Thoracic aorta (tissue), 2 donors: Measurements from ENCODE around the gene CASZ1. TPM values are rescaled to one million over a fixed set of nuclear protein-coding genes. Genes with fewer than 3 reads are reported as not detected.

Source experiments
- ATAC-seq: fragments of 150-250 bp; one replicate; pipeline ENCODE4 v1.8.0; 2017; ENCODE audit warnings: low read depth; ENCODE audit not compliant: insufficient number of reproducible peaks, low FRiP score
- DNase-seq: peaks from one replicate; pipeline ENCODE4 v3.0.0-alpha.2; 2020; ENCODE audit warnings: low spot score
- H3K27ac ChIP-seq, 2 donors: fragments of 200-600 bp; sonication (generic); 1 replicate in 1 of 2; 2 replicates in 1 of 2; pipeline ENCODE4 v1.5.1; 2016; ENCODE audit warnings: mild to moderate bottlenecking in 2 of 2, moderate library complexity in 2 of 2
- H3K27me3 ChIP-seq: fragments of 200-600 bp; sonication (generic); replicated peaks from 2 replicates; pipeline ENCODE4 v1.6.0; 2016; ENCODE audit warnings: mild to moderate bottlenecking; ENCODE audit not compliant: insufficient read depth
- H3K36me3 ChIP-seq: fragments of 200-600 bp; sonication (generic); one replicate; pipeline ENCODE4 v1.5.1; 2016
- H3K4me1 ChIP-seq, 2 donors: fragments of 200-600 bp; sonication (generic); 1 replicate in 1 of 2; 2 replicates in 1 of 2; pipeline versions ENCODE4 v1.5.1 to v1.6.0; 2016; ENCODE audit warnings: low read depth in 2 of 2, mild to moderate bottlenecking in 1 of 2; ENCODE audit not compliant: control insufficient read depth in 1 of 2
- H3K4me3 ChIP-seq: fragments of 200-600 bp; sonication (generic); 2 replicates; pipeline ENCODE4 v1.5.1; 2016; ENCODE audit warnings: mild to moderate bottlenecking
- H3K9me3 ChIP-seq: fragments of 200-600 bp; sonication (generic); 2 replicates; pipeline ENCODE4 v1.5.1; 2016
- total RNA-seq, 2 donors: library from RNA; depleted of rRNA; stranded (reverse); fragments of >200 nt; gene quantifications; one replicate each; pipeline versions ENCODE4 v1.1.0 to v1.2.3, GENCODE V29; 2016
- TF ChIP-seq, protein P1 (sequence below): fragments of 200-600 bp; sonication (generic); IDR thresholded peaks from one replicate; pipeline ENCODE4 v1.5.1; 2019; ENCODE audit warnings: antibody characterized with exemption

CASZ1 gene
- total RNA-seq, 2 donors from 2014 or later: 20.6 to 27.9 TPM

GRCh38 chr1:10721381-10722321 lies 74.8 kb downstream of the CASZ1 start:
- Histone ChIP-seq H3K4me3 (no peak overlapping the region), H3K27me3 (no peaks in the 10 kb centered on the region)

GRCh38 chr1:10720635-10721034 lies 75.8 kb downstream of the CASZ1 start:
- TF ChIP-seq, protein P1, sequence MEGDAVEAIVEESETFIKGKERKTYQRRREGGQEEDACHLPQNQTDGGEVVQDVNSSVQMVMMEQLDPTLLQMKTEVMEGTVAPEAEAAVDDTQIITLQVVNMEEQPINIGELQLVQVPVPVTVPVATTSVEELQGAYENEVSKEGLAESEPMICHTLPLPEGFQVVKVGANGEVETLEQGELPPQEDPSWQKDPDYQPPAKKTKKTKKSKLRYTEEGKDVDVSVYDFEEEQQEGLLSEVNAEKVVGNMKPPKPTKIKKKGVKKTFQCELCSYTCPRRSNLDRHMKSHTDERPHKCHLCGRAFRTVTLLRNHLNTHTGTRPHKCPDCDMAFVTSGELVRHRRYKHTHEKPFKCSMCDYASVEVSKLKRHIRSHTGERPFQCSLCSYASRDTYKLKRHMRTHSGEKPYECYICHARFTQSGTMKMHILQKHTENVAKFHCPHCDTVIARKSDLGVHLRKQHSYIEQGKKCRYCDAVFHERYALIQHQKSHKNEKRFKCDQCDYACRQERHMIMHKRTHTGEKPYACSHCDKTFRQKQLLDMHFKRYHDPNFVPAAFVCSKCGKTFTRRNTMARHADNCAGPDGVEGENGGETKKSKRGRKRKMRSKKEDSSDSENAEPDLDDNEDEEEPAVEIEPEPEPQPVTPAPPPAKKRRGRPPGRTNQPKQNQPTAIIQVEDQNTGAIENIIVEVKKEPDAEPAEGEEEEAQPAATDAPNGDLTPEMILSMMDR: no peak
- Histone ChIP-seq H3K9me3 (no peaks in the 10 kb centered on the region), H3K36me3 (no peaks in the 10 kb centered on the region), H3K4me3 (no peak overlapping the region), H3K27me3 (no peaks in the 10 kb centered on the region), H3K4me1 (peaks cover 3 to 28% of the 10 kb centered on the region in 2 donors), H3K27ac (no peak overlapping the region)
- no peak for ATAC-seq
- DNase-seq: no peak

More at GRCh38 chr1:10721381-10722321, 74.8 kb downstream of the CASZ1 start:
- Histone ChIP-seq H3K9me3 (no peaks in the 10 kb centered on the region), H3K36me3 (no peaks in the 10 kb centered on the region), H3K4me1 (peaks cover 12 to 38% of the 10 kb centered on the region in 2 donors), H3K27ac (no peak overlapping the region)
- DNase-seq: no peak
- TF ChIP-seq, protein P1: no peak
- ATAC-seq: no peak

GRCh38 chr1:10718083-10718415 lies 78.4 kb downstream of the CASZ1 start:
- no peak for ATAC-seq
- no peaks in the 10 kb centered on the region for H3K27me3 ChIP-seq

DNA sequence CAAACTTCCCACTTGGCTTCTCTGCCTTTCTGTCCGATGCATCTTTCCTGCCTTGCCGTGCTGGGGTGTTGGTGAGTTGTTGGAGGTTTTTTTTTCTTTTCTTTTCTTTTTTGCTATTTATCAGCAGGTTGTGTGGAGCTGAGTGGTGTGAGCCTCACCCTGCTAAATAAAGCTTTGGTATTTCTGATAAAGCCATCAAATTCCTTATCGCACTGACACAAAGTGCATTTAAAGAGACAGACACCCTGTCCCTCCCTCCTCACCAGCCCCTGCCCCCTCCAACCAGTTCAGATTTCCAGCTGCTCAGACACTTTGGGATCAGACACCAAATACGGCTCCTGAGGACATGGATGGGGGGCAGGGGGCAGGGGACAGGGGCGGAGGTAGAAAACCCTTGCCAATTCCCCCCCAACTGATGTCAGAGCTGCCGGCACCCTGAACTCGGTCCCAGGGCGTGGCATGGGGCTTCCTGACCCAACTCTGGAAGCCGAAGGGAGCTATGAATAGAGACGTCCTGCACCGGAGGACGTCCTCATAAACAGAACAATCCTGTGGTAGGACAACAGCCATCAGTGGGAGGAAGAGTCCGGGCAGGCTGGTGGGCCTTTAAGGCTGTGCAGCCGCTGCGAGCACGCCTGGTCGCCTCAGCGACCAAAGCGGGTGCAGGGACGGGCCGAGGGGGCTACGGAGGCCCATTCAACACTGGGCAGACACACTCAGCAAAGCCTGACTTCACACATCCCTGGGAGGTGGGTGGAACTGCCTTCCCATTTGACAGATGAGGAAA lies 79.0 kb downstream of the CASZ1 start:
- Histone ChIP-seq H3K36me3 (no peaks in the 10 kb centered on the region), H3K9me3 (no peaks in the 10 kb centered on the region), H3K27ac (no peak overlapping the region), H3K4me1 (peaks cover 4 to 22% of the 10 kb centered on the region in 2 donors), H3K4me3 (no peak overlapping the region), H3K27me3 (no peaks in the 10 kb centered on the region)
- DNase-seq (no peak), ATAC-seq (no peak)
- TF ChIP-seq, protein P1: no peak

More at GRCh38 chr1:10718083-10718415, 78.4 kb downstream of the CASZ1 start:
- no peaks in the 10 kb centered on the region for H3K9me3 ChIP-seq
- TF ChIP-seq, protein P1: no peak
- no peak for DNase-seq
- H3K36me3 ChIP-seq: no peaks in the 10 kb centered on the region
- H3K4me3 ChIP-seq: no peak overlapping the region
- peaks cover 4 to 22% of the 10 kb centered on the region in 2 donors for H3K4me1 ChIP-seq
- no peak overlapping the region for H3K27ac ChIP-seq

GRCh38 chr1:10716840-10717239 lies 79.6 kb downstream of the CASZ1 start:
- TF ChIP-seq, protein P1: no peak
- Histone ChIP-seq H3K9me3 (no peaks in the 10 kb centered on the region), H3K4me3 (no peak overlapping the region), H3K4me1 (peaks cover 4 to 22% of the 10 kb centered on the region in 2 donors), H3K36me3 (no peaks in the 10 kb centered on the region), H3K27me3 (no peaks in the 10 kb centered on the region), H3K27ac (no peak overlapping the region)
- ATAC-seq: no peak
- no peak for DNase-seq
